GM10847 (cell line): Measurements from ENCODE around the gene KCTD21.
A peak's percentile ranks its signal among the peaks of the same experiment; 100 is the strongest.

Source experiments
- POLR2A ChIP-seq: IDR thresholded peaks from 2 replicates; pipeline ENCODE4 v1.6.1; 2011; ENCODE audit not compliant: insufficient read length; ENCODE audit errors: extremely low read depth

KCTD21 gene

GRCh38 chr11:78150346-78150745, 38.1 kb downstream of the KCTD21 start:
- TF ChIP-seq POLR2A = no peak

- no peak for TF ChIP-seq POLR2A
Observed at GRCh38 chr11:78149646-78150045, 38.8 kb downstream of the KCTD21 start.

GRCh38 chr11:78147807-78148206, 40.6 kb downstream of the KCTD21 start:
- TF ChIP-seq POLR2A = no peak

- no peak for TF ChIP-seq POLR2A
Observed at GRCh38 chr11:78145511-78146025, 42.9 kb downstream of the KCTD21 start.

GRCh38 chr11:78140392-78141077, 47.9 kb downstream of the KCTD21 start:
- no peak for TF ChIP-seq POLR2A

- peak; percentile 86 for TF ChIP-seq POLR2A
Observed at GRCh38 chr11:78139422-78140391, 48.7 kb downstream of the KCTD21 start, which contains the start of gene ALG8. Gene ALG8 (minus strand): TSS chr11:78139626. CDS start chr11:78139588, 38 bp downstream.

- TF ChIP-seq POLR2A = no peak
Observed at GRCh38 chr11:78138694-78139421, 49.6 kb downstream of the KCTD21 start.

GRCh38 chr11:78138291-78138690, 50.1 kb downstream of the KCTD21 start:
- TF ChIP-seq POLR2A = no peak

- TF ChIP-seq POLR2A = no peak
Observed at GRCh38 chr11:78132475-78132874, 56.0 kb downstream of the KCTD21 start.

GRCh38 chr11:78131956-78132355, 56.5 kb downstream of the KCTD21 start:
- TF ChIP-seq POLR2A = no peak

- TF ChIP-seq POLR2A = no peak
Observed at GRCh38 chr11:78127403-78127802, 61.0 kb downstream of the KCTD21 start.
